Brain microvascular endothelial cell (primary cell): Measurements from ENCODE around the gene SLC4A2.

Experiments used
- DNase-seq: peaks from one replicate; pipeline ENCODE4 v3.0.0-alpha.2; 2020
- H3K27ac ChIP-seq: fragments of 250-450 bp; sonication (Bioruptor Pico); 2 replicates; pipeline ENCODE4 v1.5.1; 2020; ENCODE audit warnings: mild to moderate bottlenecking, moderate library complexity
- H3K27me3 ChIP-seq: fragments of 250-450 bp; sonication (Bioruptor Pico); replicated peaks from 2 replicates; pipeline ENCODE4 v1.5.1; 2020; ENCODE audit warnings: mild to moderate bottlenecking
- H3K36me3 ChIP-seq: fragments of 250-450 bp; sonication (Bioruptor Pico); replicated peaks from 2 replicates; pipeline ENCODE4 v1.5.1; 2020; ENCODE audit warnings: mild to moderate bottlenecking
- H3K4me3 ChIP-seq: 2 replicates; pipeline ENCODE4 v1.5.1; 2011; ENCODE audit warnings: low read depth, mild to moderate bottlenecking, control low read depth, low read length, moderate library complexity
- CTCF ChIP-seq: IDR thresholded peaks from 2 replicates; pipeline ENCODE4 v1.5.1; 2011; ENCODE audit warnings: low read depth, mild to moderate bottlenecking, moderate library complexity, low read length, control low read depth, inconsistent platforms; ENCODE audit errors: missing control alignments
- in situ Hi-C: cut with HindIII; loops from 2 replicates; pipeline ENCODE4 v1.10.0; 2017; ENCODE audit warnings: low sequenced_read_pairs, low pct_ligation_motif_present

Gene SLC4A2

GRCh38 chr7:151079199-151079910 is 20.0 kb downstream of the SLC4A2 start:
- H3K4me3 ChIP-seq = peak overlapping the region; percentile 72
- H3K27ac ChIP-seq = no peak overlapping the region

DNA sequence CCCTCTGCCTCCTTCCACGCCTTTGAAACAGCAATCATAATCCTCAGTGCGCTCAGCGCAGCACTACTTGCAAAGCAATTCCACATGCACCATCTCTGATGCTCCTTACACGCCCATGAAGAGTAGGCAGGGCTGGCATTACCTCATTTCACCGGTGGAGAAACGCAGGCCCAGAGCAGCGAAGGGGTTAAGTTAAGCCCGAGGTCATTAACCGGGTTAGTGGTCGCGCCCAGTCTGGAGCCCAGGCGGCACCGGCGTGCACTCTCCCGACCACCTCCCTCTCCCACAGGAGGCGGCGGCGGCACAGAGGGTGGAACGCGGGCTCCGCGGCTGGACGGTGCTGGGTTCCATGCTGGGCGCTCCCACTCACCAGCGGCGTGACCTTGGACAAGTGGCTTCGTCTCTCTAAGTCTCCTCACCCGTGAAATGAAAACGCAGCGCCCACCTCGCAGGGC is 20.7 kb downstream of the SLC4A2 start:
- in situ Hi-C loops = no loop called here
- TF ChIP-seq CTCF = no peak
- Histone ChIP-seq H3K4me3 (peak overlapping the region; percentile 72), H3K36me3 (peaks cover 10% of the 10 kb centered on the region), H3K27me3 (no peaks in the 10 kb centered on the region), H3K27ac (peak overlapping the region; percentile 88)
- DNase-seq = no peak

More at GRCh38 chr7:151079199-151079910, 20.0 kb downstream of the SLC4A2 start:
- DNase-seq = no peak
- Histone ChIP-seq H3K36me3 (peaks cover 17% of the 10 kb centered on the region), H3K27me3 (no peaks in the 10 kb centered on the region)
- in situ Hi-C loops = no loop called here
- TF ChIP-seq CTCF = no peak

- H3K27ac ChIP-seq = peak within 1 kb of the TSS; percentile 88
- peak; percentile 85 for DNase-seq
- peak within 1 kb of the TSS; percentile 72 for H3K4me3 ChIP-seq
- H3K36me3 ChIP-seq = peaks cover 4% of the 10 kb centered on the region
- in situ Hi-C loops = no loop called here
- no peaks in the 10 kb centered on the region for H3K27me3 ChIP-seq
- no peak for TF ChIP-seq CTCF
Measured at GRCh38 chr7:151080522-151081169, 21.3 kb downstream of the SLC4A2 start, which contains the start of gene FASTK. FASTK (minus strand) TSS chr7:151080809; CDS start chr7:151080766, 43 bp downstream.

DNA sequence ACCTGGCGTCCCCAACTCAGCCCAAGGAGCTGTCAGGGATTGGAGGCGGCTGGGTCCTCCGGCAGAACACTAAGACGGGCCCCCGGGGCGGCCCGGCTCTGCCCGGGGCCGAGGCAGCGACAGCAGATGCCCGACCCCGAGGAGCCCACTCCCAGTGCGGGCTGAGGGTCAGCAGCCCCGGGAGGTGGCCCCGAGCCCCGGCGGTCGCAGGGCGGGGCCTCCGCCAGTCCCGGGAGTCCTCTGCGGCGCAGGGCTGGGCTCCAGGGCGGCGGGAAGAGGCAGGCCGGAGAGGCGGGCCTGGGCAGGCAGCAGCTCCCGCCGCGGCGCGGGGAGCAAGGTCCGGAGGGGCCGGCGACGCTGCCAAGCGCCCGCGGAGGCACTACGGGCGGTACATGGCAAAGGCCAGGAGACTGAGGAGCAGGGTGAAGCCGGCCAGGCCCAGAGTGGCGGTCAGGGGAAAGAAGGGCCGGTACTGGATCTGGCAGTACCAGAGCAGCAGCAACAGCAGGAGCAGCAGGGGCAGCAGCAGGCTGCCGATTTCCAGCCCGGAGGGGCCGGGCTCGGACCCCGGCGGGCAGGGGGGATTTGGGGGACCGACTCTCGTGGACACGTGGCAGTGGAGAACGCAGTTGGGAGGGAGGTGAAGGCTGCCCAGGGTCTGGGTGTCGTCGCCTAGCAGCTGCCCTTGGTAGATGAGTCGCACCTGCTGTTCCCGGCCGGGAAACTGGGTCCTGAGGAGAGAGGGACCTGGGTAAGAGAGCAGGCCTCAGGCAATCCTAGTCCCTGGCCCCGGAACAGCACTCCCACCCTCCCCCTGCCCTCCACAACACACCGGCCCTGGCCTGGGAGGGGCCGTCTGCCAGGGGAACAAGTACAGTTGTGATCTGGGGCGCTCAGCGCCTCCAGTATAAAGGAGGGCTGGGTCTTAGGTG is 22.0 kb downstream of the SLC4A2 start:
- Histone ChIP-seq H3K27me3 (no peaks in the 10 kb centered on the region), H3K27ac (peak overlapping the region; percentile 88), H3K36me3 (no peaks in the 10 kb centered on the region), H3K4me3 (peak overlapping the region; percentile 45)
- in situ Hi-C loops = no loop called here
- DNase-seq = no peak
- TF ChIP-seq CTCF = no peak

- no peaks in the 10 kb centered on the region for H3K27me3 ChIP-seq
- H3K4me3 ChIP-seq = peak overlapping the region; percentile 70
- in situ Hi-C loops = no loop called here
- H3K36me3 ChIP-seq = no peaks in the 10 kb centered on the region
- no peak for TF ChIP-seq CTCF
- no peak for DNase-seq
- peak overlapping the region; percentile 32 for H3K27ac ChIP-seq
Measured at GRCh38 chr7:151082141-151083070, 23.0 kb downstream of the SLC4A2 start.
